Renal cortex interstitium (tissue), 15 donors: Measurements from ENCODE around the gene PRKRA. TPM values are rescaled to one million over a fixed set of nuclear protein-coding genes. Genes with fewer than 3 reads are reported as not detected.

Source experiments
- DNase-seq, 11 donors: peaks; one replicate each; pipeline ENCODE4 v3.0.0-alpha.2; 2013; ENCODE audit warnings: low read depth in 9 of 11, low spot score in 4 of 11; ENCODE audit errors: extremely low read depth in 1 of 11
- long read RNA-seq, 16 experiments: transcript quantifications; one replicate each; lab custom pipeline, GENCODE V29; 2026
- polyA plus RNA-seq, 3 donors: library from polyadenylated mRNA; unstranded; fragments of 120-200 nt; gene quantifications; one replicate each; pipeline ENCODE4 v1.2.1, GENCODE V29; 2013; ENCODE audit not compliant: insufficient read length in 3 of 3

Gene PRKRA
- 10 to 100 TPM; 69.7 to 78.8 (median 78.3) TPM for polyA plus RNA-seq
- long read RNA-seq, donor 1, transcript PRKRA-201 (8 exons, 1,826 nt): major isoform, 19 of 30 reads
- long read RNA-seq, donor 1, partial matches to known transcripts: 7 of 30 reads
- long read RNA-seq, donor 1, other reads (novel, unspliced or antisense): 0 of 30 reads
- long read RNA-seq, donor 2, transcript PRKRA-201 (8 exons, 1,826 nt): major isoform, 16 of 29 reads
- long read RNA-seq, donor 2, partial matches to known transcripts: 9 of 29 reads
- long read RNA-seq, donor 2, other reads (novel, unspliced or antisense): 0 of 29 reads
- long read RNA-seq, donor 3, transcript PRKRA-201 (8 exons, 1,826 nt): major isoform, 31 of 71 reads
- long read RNA-seq, donor 3, partial matches to known transcripts: 37 of 71 reads
- long read RNA-seq, donor 3, other reads (novel, unspliced or antisense): 0 of 71 reads
- long read RNA-seq, donor 4, transcript PRKRA-201 (8 exons, 1,826 nt): major isoform, 23 of 29 reads
- long read RNA-seq, donor 4, partial matches to known transcripts: 0 of 29 reads
- long read RNA-seq, donor 4, other reads (novel, unspliced or antisense): 0 of 29 reads
- long read RNA-seq, donor 5: 0 reads
- long read RNA-seq, donor 6, transcript PRKRA-201 (8 exons, 1,826 nt): major isoform, 17 of 44 reads
- long read RNA-seq, donor 6, partial matches to known transcripts: 18 of 44 reads
- long read RNA-seq, donor 6, other reads (novel, unspliced or antisense): 0 of 44 reads
- long read RNA-seq, donor 7, transcript PRKRA-201 (8 exons, 1,826 nt): major isoform, 25 of 76 reads
- long read RNA-seq, donor 7, partial matches to known transcripts: 45 of 76 reads
- long read RNA-seq, donor 7, other reads (novel, unspliced or antisense): 0 of 76 reads
- long read RNA-seq, donor 8, transcript PRKRA-208 (3 exons, 585 nt): minor isoform, 6 of 39 reads
- long read RNA-seq, donor 8, transcript PRKRA-201 (8 exons, 1,826 nt): major isoform, 26 of 39 reads
- long read RNA-seq, donor 8, partial matches to known transcripts: 5 of 39 reads
- long read RNA-seq, donor 8, other reads (novel, unspliced or antisense): 0 of 39 reads
- long read RNA-seq, donor 9, transcript PRKRA-201 (8 exons, 1,826 nt): major isoform, 31 of 33 reads
- long read RNA-seq, donor 9, partial matches to known transcripts: 0 of 33 reads
- long read RNA-seq, donor 9, other reads (novel, unspliced or antisense): 0 of 33 reads
- long read RNA-seq, donor 10, transcript PRKRA-201 (8 exons, 1,826 nt): major isoform, 22 of 28 reads
- long read RNA-seq, donor 10, partial matches to known transcripts: 5 of 28 reads
- long read RNA-seq, donor 10, other reads (novel, unspliced or antisense): 0 of 28 reads
- long read RNA-seq, donor 11, transcript PRKRA-201 (8 exons, 1,826 nt): major isoform, 23 of 26 reads
- long read RNA-seq, donor 11, partial matches to known transcripts: 0 of 26 reads
- long read RNA-seq, donor 11, other reads (novel, unspliced or antisense): 0 of 26 reads
- long read RNA-seq, donor 12, transcript PRKRA-201 (8 exons, 1,826 nt): major isoform, 9 of 35 reads
- long read RNA-seq, donor 12, partial matches to known transcripts: 24 of 35 reads
- long read RNA-seq, donor 12, other reads (novel, unspliced or antisense): 0 of 35 reads
- long read RNA-seq, donor 13, transcript PRKRA-201 (8 exons, 1,826 nt): major isoform, 31 of 58 reads
- long read RNA-seq, donor 13, transcript PRKRA-202 (9 exons, 1,616 nt): minor isoform, 6 of 58 reads
- long read RNA-seq, donor 13, partial matches to known transcripts: 11 of 58 reads
- long read RNA-seq, donor 13, other reads (novel, unspliced or antisense): 0 of 58 reads
- long read RNA-seq, donor 14, transcript PRKRA-201 (8 exons, 1,826 nt): major isoform, 29 of 31 reads
- long read RNA-seq, donor 14, partial matches to known transcripts: 0 of 31 reads
- long read RNA-seq, donor 14, other reads (novel, unspliced or antisense): 0 of 31 reads
- long read RNA-seq, donor 15, transcript PRKRA-201 (8 exons, 1,826 nt): major isoform, 9 of 30 reads
- long read RNA-seq, donor 15, partial matches to known transcripts: 18 of 30 reads
- long read RNA-seq, donor 15, other reads (novel, unspliced or antisense): 0 of 30 reads
- long read RNA-seq, donor 16, transcript PRKRA-201 (8 exons, 1,826 nt): major isoform, 37 of 112 reads
- long read RNA-seq, donor 16, partial matches to known transcripts: 60 of 112 reads
- long read RNA-seq, donor 16, other reads (novel, unspliced or antisense): 0 of 112 reads

- DNase-seq: peak; percentile 94 to 98 (median 96)
These were observed at the start of gene PRKRA, which contains the start of gene PJVK for GRCh38 chr2:178450774-178451525. Gene PRKRA (minus strand): TSS chr2:178451175. CDS start chr2:178451030, 145 bp downstream. Gene PJVK (plus strand): TSS chr2:178451378. CDS start chr2:178453410, 2,032 bp downstream.

GRCh38 chr2:178499640-178500039 lies 48.7 kb upstream of the PRKRA start:
- DNase-seq: no peak

GRCh38 chr2:178498137-178498536 lies 47.2 kb upstream of the PRKRA start:
- no peak for DNase-seq

GRCh38 chr2:178496049-178496448 lies 45.1 kb upstream of the PRKRA start:
- DNase-seq: no peak

- no peak for DNase-seq
These were observed 40.6 kb upstream of the PRKRA start for GRCh38 chr2:178491612-178492011.

- DNase-seq: no peak
These were observed 34.4 kb upstream of the PRKRA start for GRCh38 chr2:178485356-178485755.

- DNase-seq: no peak
These were observed 33.5 kb upstream of the PRKRA start for GRCh38 chr2:178484245-178485041.

- DNase-seq: no peak
These were observed 31.5 kb upstream of the PRKRA start for GRCh38 chr2:178482437-178482836.

- DNase-seq: peak; percentile 65 to 90 (median 88)
These were observed 29.5 kb upstream of the PRKRA start, which contains the start of gene PLEKHA3 for GRCh38 chr2:178480227-178481181. Gene PLEKHA3 (plus strand): TSS chr2:178480457. CDS start chr2:178480870, 413 bp downstream.

- DNase-seq: no peak
These were observed 28.8 kb upstream of the PRKRA start for GRCh38 chr2:178479758-178480226.

GRCh38 chr2:178479275-178479616 lies 28.3 kb upstream of the PRKRA start:
- no peak for DNase-seq

GRCh38 chr2:178478439-178479274 lies 27.7 kb upstream of the PRKRA start, which contains the start of gene FKBP7:
Gene FKBP7 (minus strand): TSS chr2:178478600. CDS start chr2:178478499, 101 bp downstream.
- peak; percentile 75 to 88 (median 81) for DNase-seq

GRCh38 chr2:178478130-178478438 lies 27.1 kb upstream of the PRKRA start:
- DNase-seq: peak in 1 of 11 donors; percentile 39
